AG08395 (cell line): ENCODE measurements around the gene BEST4.
A peak's percentile ranks its signal among the peaks of the same experiment; 100 is the strongest.
"Not testable (repeated sequence)": the region's sequence is repeated elsewhere in the genome, so short reads cannot be mapped to it uniquely, and the experiment has no call there.

Experiments used
- DNase-seq: peaks from one replicate; pipeline ENCODE4 v3.0.0; 2012; ENCODE audit warnings: mixed read lengths, low spot score

BEST4 gene

DNA sequence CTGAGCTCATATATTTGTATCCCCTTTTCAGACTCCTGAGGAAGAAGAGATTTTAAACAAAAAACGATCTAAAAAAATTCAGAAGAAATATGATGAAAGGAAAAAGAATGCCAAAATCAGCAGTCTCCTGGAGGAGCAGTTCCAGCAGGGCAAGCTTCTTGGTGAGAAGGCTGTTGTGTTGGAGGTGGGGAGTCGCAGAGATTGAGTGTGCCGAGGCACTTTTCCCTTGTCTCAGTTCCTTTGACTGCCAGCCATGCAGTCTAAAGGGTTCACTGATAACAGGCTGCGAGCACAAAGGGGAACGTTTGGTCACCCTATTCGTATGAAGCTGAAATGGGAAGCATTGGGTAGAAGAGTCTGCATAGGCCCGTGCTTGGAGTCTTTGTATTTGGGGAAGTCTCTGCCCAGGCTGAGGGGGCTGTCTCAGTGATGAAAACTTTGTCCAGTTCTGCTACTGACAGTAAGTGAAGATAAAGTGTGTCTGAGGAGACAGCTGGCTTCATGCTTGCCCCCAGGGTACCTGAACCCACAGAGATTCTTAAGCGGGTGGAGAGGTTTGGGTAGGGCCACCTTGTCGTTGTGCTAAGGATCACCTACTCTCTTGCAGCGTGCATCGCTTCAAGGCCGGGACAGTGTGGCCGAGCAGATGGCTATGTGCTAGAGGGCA is 9.9 kb downstream of the BEST4 start:
- no peak for DNase-seq

DNA sequence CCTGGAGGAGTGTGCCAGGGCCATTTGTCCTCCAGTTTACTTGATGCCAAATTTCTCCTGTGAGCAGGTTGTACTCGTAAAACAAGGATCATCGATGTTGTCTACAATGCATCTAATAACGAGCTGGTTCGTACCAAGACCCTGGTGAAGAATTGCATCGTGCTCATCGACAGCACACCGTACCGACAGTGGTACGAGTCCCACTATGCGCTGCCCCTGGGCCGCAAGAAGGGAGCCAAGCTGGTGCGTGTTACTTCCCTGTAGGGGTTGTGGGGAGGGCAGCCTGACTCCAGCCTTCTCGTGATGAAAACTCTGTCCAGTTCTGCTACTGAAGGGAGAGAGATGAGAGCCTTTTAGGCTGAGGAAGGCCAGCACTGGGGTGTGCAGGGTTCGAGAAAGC is 10.4 kb downstream of the BEST4 start:
- no peak for DNase-seq

DNA sequence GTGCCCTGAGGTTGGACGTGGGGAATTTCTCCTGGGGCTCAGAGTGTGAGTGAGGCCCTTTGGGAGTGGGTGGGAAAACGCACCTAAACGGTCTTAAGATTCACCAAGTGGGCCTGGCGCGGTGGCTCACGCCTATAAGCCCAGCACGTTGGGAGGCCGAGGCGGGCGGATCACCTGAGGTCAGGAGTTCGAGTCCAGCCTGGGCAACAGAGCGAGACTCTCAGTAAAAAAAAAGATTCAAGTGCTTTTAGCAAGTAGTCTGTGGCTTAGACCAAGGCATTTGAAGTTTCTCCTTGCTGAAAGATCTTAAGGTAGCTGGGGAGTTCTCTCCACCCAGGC is 11.3 kb downstream of the BEST4 start:
- DNase-seq = no peak

DNA sequence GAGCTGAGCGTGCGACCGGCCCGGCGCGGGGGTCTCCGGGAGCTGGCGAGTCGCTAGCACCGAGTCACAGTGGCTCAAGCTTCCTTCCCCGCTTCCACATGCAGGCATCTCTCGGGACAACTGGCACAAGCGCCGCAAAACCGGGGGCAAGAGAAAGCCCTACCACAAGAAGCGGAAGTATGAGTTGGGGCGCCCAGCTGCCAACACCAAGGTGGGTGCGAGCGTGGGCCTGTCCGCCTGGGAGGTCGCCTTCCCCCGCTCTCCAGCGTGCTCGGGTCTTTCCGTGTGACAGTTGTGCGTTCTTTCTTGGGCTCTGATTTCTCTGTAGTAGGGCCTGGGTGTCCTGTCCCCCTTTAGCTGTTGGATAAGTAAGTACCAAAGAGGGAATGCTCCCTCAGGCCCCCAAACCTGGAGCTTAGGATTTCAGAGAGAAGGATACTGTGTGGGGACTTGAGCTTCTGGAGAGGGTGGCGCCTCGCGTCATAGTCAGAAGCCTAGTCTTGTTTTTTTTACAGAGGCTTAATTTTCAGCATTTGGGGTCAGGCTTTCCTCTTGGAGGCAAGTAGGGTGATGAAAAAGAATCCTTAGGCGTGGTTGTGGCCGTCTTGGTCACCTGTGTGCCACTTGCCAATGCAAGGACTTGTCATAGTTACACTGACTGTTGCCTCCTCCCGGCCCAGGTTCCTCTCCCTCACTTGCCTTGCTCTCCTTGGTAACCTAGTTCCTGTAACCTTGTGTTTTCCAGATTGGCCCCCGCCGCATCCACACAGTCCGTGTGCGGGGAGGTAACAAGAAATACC is 11.8 kb downstream of the BEST4 start:
- no peak for DNase-seq

DNA sequence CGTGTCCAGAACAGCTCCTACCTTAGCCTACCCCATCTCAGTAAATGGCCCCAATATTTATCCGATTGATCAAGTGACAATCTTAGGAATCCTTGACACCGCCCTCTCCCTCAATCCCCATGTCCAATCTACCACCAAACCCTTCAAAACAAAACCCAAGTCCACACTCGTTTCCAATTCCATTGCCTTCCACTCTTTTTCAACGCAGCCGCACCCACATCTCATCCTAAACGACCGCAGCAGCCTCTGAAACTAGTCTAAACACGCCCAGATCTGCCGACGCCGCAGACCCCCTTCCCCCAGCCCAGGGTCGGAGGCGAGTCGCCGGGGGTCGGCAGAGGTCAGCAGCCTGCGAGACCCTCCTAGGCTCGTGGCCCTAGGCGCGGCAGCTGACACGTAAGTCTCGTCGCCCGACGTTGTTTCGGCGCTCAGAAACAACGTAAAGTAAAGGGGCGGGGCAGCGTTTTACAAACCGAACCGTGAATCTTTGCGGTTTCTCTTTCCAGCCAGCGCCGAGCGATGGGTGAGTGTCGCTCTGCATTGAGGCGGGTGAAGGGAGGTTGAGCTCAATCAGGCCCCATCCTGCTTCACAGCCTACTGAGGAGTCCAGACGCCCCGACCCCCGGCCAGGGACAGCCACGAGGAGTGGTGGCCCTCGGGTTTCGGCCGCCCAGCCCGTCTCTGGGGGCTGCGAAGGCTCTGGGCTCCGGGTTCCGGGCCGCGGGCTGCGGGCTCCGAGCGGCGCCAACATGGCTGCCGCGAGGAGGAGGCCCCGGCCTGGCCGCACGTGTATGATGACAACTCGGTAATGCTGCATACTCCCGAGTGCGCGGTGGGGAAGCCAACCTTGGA is 12.7 kb downstream of the BEST4 start, which contains the start of gene RPS8:
TSS of gene RPS8 (plus strand) at position 463 of the 852 bp plus-strand sequence. CDS start at position 520, 57 bp downstream.
- peak; percentile 89 for DNase-seq

DNA sequence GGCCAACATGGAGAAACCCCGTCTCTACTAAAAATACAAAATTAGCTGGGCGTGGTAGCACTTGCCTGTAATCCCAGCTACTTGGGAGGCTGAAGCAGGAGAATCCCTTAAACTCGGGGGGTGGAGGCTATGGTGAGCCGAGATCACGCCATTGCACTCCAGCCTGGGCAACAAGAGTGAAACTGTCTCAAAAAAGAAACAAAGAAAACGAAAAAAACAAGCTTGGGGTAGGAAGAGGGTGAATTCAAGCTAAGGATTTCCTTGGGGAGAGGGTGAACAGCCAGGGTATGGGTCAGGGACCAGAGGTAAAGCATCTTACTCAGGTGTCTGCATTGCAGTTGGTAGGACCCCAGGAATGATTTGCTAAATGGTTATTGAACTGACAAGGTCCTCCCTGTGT is 21.5 kb downstream of the BEST4 start:
- DNase-seq = not testable (repeated sequence)

DNA sequence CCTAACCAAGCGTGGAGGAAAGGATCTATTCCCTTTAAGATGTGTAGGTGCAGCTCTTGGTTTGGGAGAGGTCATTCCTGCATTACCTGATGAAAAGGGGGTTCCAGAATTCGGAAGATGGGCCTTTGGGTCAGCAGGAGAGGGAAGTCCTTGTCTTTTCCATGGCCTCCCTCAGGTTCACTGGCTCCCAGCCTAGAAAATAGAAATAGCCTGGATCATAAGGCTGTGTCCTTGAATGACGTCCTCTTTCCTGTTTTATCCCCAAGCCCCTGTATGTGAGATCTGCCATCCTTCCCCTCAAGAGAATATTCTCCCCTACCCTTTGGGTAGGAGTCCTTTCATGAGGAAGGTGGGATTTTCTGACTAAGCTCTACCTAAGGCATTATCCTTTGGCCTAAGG is 27.1 kb downstream of the BEST4 start:
- DNase-seq = no peak

DNA sequence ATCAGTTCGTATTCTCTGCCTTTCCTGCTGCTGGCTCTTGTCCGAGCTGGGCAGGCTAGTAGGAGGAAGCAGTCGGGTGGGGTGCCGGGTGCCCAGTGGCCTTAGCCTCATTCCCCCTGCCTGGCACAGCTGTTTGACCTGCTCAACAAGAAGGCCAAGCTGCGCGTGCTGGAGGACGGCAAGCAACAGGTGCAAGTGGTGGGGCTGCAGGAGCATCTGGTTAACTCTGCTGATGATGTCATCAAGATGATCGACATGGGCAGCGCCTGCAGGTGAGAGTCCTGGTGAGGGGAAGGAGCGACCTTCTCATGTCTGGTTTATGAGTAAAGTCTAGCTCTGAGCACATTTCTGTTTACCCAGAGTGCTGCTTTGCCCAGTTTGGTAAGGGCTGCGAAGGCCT is 28.9 kb downstream of the BEST4 start:
- no peak for DNase-seq

DNA sequence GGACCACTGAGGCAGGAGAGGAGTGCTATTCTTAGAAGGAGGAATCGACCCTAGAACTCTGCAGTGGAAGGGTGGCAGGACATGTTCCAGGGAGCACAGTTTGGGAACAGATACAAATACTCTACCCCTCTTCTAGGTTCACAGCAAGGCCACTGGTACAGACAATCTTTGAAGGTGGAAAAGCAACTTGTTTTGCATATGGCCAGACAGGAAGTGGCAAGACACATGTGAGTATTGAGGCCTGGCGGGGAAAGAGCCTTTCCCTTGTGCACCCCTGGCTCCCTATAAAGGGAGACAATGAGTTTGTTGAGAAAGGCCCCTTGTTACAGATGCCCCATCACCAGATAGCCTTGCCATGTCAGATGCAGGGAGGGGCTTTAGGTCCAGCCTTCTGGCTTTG is 30.6 kb downstream of the BEST4 start:
- DNase-seq = no peak

DNA sequence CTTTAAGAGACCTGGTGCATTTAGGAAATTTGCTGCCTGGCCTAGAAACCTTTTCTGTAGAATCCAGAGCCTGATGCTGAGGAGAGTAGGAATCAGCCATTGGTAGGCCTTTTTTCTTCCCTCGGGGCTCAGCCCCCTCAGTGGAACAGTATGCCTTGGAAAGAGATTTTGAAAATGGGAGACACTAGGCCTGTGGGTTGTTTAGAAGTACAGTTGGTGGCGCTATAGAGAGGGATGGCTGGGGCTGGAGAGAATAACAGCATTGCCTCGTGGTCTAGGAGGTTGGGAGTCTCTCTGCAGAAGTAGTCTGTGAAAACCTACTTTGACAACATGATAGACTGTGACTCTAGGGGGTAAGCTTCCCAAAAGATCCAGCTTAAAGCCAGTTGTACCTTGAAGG is 40.1 kb downstream of the BEST4 start:
- DNase-seq = no peak

DNA sequence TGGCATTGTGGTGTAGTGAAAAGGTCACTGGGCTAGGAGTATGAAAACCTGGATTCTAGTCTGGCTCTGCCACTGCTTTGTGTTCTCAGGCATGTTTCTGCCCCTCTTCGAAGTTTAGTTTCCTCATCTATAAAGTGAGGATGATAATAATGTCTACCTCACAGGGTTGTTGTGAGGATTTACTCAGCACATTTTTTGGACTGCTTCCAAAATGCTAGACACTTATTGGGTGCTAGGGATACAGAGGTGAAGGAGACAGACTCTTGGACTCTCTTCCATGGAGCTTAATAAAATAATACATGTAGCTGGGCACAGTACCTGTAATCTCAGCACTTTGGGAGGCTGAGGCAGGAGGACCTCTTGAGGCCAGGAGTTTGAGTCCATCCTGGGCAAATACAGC is 44.8 kb downstream of the BEST4 start:
- DNase-seq = no peak

DNA sequence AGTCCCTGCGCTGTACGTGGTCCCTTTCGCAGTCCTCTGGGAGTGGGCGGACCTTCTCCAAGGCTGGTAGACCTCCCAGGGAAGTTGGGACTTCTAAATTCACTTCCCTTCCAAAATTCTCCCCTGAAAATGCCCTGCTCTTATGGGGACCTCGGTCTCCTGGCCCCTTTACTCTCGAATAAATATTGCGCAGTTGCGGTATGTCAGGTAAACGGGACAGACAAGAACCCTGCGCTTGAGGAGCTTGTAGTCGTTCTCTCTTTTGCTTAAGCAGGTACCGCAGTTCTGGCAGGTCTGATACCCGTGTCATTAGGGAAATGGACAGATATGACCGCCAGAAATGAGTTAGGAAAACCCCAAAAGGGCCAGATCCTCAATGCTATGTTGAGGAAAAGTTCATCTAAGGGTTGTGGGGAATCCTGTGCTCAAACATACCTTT is 47.8 kb downstream of the BEST4 start:
- DNase-seq = no peak

DNA sequence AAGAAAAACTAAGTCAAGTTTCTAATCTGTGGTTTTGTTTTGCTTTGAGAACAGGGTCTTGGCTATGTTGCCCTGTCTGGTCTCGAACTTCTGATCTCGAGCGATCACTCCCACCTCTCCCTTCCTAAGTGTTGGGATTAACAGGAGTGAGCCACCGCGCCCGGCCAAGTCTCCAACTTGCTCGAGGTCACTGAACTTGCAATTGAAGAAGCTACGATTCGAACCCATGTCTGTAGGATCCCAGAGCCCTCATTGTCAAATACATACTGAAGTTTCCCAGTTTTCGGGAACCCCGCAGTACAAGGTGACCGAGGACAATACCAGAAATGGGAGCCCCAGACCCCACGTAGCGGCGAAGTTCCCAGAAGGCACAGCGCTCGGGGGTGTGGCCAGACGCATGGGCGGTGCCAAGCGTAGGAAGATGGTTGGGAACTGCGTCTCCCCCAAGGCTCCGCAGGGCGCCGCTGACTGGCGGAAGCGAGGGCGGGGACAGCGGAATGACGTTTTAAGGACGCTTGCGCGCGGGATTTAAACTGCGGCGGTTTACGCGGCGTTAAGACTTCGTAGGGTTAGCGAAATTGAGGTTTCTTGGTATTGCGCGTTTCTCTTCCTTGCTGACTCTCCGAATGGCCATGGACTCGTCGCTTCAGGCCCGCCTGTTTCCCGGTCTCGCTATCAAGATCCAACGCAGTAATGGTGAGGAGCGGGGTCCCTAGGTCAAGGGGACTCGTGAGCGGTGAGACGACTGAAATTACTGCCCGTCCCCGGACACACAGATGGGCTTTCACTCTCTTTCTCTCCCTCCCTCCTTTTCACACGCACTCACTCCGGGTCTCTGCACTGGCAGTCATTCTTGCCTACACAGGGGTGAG is 48.4 kb downstream of the BEST4 start, which contains the start of gene KIF2C:
TSS of gene KIF2C (plus strand) at position 531 of the 872 bp plus-strand sequence. CDS start at position 627, 96 bp downstream.
- DNase-seq = peak; percentile 99

DNA sequence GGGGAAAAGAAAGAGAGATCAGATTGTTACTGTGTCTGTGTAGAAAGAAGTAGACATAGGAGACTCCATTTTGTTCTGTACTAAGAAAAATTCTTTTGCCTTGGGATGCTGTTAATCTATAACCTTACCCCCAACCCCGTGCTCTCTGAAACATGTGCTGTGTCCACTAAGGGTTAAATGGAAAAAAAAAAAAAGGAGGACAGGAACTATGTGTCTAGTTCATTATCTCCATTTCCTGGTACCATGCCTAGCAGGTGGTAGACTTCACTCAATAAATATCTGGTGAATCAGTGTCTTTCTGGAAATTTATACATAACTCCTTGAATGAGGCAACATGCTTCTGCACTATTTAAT is 49.0 kb downstream of the BEST4 start:
- DNase-seq = not testable (repeated sequence)

DNA sequence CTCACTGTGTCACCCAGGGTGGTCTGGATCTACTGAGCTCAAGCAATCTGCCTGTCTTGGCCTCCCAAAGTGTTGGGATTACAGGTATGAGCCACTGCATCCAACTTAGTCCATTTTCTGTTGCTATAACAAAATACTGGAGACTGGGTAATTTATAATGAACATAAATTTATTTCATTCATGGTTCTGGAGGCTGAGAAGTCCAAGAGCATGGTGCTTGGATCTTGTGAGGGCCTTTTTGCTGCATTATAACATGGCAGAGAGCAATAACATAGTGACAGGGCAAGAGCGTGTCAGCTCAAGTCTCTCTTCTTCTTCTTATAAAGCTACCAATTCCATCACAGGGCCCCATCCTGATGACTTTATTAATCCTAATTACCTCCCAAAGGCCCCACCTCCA is 52.0 kb downstream of the BEST4 start:
- DNase-seq = no peak

DNA sequence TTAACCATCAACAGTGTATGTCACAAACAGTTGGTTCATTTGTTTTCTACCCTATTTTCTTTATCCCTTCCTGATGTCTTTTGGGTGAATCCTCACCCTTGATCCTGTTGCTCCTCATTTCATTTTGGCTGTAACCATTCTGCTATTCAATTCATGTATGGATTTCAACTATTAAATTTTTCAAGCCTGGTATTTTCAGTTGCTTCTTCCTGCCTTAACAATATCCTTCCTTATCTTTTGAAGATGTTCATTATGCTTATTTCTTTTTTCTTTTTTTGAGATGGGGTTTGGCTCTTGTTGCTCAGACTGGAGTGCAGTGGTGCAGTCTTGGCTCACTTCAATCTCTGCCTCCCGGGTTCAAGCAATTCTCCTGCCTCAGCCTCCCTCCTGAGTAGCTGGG is 54.2 kb downstream of the BEST4 start:
- no peak for DNase-seq
